NCI-H146 treated with DMSO at 0.1 percent for 48 hours (cell line): ENCODE measurements around the gene CACNA1G.

Source experiments
- DNase-seq: peaks from one replicate; lab custom pipeline; 2025; ENCODE audit not compliant: unreplicated experiment; lab: John Stamatoyannopoulos, UW

The CACNA1G gene

DNA sequence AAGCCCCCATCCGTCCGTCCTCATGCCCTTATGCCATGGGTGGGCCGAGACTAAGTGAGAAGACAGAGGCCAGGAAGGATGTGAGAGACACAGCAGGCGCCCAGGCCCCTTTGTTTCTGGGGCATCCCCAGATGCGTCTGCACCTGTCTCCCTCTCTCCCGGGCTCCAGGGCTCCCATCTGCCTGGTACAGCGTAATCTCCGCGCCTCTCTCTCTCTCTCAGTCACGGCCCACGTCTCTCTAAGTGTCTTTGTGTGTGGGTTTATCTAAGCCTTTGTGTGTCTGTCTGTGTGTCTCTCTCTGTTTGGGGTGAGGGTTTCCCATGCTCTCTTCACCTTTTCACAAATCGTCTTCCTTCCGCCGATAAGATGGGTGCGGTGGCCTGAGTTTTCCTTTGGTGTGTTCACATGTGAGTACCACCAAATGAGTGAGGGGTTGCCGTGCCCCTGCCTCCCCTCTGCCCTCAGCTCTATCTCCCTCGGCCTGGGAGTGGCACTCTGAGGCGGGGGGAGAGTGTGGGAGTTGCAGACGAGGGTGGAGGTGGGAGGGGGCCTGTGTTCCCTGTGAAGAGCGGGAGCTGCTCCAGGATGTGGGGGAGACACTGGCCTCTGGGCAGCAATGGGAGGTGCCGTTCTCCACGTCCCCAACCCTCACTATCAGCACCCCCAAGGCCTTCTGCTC is 48.3 kb downstream of the CACNA1G start:
- peak; percentile 56 for DNase-seq

DNA sequence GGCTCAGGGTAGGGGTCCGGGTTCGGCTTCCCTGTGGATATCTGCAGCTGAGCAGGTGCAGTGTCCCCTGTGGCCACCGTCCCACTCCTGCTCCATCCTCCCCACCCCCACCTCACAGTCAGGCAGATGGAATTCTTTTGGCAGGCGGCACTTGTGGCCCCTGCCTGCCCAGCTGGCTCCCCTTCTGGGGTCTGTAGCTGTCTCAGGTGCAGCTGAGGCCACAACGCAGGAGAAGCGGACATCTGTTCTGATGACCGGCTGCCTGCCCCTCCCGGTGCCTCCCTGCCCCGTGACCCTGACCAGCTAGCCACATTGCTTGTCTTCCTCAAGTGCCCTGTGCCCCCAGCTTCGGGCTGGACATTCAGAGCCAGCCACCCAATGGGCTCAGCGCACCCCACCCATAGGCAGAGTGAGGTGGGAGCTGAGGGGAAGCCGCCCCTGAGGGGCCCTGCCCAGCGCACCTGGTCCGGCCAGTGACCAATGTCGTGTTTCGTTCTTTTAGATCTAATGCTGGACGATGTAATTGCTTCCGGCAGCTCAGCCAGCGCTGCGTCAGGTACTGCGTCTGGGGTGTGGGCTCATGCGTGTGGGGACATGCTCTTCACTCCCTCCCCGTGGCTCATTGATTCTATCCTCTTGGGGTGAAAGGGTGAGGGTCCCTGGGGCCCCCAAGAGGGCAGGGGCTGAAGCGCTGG is 49.0 kb downstream of the CACNA1G start:
- DNase-seq, result no peak

DNA sequence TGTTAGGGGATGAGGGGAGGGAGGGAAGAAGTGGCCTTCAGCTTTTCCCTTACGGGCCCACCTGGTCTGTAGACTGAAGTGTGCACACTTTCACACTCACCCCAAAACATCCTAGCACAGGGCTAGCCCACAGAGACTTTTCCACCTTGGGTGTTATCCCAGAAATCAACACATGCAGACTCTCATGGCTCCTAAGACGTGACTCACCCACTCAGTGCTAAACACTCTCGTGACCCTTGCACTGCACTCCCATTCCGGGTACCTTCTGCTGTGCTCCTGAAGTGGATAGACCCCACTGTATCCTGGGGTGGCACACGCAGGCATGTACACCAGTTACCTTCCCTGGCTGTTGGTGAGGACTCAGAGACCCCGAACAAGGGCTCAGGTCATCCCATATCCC is 51.1 kb downstream of the CACNA1G start:
- DNase-seq, result no peak

DNA sequence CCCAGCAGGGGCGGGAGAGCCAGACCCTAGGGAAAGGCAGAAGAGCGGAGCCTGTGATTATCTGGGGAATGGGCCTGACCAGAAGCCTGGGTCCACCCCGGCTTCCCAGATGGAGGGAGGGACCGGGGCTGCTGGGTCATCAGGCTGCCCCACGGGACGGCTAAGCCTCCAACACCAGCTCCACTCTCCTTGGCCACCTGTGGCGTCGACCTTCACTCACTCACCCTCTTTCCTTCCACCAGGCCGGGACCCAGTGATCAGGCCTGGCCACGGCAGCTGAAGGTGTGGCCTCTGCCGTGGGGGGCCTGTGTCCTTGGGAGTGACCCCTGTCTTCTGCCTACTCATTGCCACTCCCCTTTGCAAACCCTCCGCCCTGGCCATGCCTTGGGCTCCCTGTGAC is 51.8 kb downstream of the CACNA1G start:
- no peak for DNase-seq

DNA sequence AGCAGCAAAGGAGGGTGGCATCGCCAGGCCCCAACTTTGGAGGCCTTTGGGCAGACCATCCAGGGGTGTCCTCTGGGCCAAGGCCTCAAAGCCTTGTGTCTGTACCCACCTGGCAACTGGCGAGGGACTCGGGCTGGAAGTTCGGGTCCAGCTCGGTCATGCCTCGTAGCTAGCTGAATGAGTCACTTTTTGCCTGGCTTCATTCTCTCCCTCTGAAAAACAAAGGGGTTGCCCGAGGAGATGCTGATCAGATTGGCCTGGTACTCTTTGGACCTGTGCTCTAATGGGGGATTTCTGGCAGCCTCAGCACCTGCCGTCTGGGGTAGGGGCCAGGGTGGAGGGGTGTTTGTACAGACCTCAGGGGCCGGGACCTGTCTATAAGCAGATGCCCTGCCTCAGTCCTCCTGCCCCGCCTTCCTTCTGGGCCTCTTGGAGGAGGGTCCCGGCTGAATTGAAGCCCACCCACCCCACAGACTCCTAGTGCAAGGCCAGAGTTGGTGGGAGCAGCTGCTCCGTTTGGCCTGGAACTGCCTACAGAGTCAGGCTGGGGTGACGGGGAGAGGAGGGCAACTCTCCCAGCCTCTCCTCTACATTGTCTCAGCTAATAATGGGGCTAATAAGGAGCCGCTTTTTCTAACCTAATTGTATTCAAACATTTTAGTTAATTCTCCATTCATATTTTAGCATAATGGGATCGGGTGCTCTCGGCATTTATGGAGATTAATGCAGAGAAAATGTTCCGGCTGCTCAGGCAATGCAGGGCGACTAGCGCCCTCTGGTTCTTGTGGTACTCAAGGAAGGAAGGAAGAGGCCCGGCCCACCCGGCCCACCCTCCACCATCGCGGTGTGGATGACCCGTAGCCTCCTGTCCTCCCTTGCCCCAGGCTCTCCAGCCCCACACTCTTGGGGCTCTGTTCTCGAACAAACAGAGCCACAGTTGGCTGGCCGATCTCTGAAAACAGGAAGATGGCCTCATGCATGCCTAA is 52.8 kb downstream of the CACNA1G start:
- DNase-seq, result no peak

DNA sequence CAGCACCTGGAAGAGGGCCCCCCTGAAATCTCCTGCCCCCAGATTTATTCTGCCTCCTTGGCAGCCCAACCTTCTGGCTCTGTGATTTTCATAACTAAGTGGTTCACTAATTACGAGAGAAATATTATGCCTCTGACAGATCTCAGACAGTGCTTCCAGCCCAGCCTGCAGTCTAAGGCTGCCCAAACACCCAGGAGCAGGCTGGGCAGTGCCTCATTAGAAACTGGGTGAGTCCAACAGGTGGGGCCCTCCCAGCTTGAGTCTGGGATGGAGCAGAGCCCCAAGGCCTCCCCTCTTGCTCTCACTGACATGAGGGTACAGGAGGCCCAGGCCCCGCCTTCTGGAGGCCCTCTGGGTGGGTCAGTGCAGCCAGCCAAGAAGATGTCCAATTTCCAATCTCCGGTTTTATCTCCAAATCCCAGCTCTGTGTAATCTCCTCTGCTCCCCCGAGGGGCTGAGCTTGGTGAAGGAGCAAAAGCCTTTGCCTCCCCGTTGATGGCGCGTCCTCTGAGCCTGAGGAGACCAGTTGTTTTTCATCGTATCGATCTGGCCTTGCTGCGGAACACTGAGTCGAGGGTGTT is 54.0 kb downstream of the CACNA1G start:
- no peak for DNase-seq

DNA sequence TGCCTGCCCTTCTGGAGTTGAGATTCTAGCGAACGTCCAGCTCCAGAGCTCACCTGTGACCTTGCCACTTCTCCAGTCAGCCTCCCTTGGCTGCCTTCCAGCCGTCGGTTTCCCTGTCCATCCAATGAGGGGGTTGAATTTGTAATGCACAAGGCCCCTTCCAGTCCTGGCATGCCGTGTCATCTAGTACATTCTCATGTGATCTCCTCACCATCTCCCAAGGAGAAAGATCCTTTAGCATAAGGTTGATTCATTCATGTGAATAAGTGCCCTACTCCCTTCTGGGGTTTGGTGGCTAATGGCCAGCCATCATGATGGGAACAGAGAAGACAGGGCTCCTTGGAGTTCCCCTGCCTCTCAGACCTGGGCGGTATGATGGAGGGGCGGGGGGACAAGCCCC is 55.3 kb downstream of the CACNA1G start:
- no peak for DNase-seq

DNA sequence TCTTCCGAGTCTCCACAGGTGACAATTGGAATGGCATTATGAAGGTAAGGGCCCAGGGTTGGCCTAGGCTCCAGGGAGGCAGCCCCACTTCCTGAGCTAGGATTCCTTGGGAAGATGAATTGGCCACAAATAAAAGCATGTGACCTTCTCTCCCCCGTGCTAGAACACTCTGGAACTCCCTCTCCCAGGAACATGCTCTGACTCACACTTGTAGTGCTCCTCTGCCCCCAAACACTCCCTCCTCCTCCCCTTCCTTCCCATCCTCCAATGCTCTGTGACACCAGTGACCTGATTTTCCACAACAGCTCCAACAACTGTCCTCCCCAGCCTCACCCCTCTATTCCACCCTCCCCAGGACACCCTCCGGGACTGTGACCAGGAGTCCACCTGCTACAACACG is 57.8 kb downstream of the CACNA1G start:
- no peak for DNase-seq

DNA sequence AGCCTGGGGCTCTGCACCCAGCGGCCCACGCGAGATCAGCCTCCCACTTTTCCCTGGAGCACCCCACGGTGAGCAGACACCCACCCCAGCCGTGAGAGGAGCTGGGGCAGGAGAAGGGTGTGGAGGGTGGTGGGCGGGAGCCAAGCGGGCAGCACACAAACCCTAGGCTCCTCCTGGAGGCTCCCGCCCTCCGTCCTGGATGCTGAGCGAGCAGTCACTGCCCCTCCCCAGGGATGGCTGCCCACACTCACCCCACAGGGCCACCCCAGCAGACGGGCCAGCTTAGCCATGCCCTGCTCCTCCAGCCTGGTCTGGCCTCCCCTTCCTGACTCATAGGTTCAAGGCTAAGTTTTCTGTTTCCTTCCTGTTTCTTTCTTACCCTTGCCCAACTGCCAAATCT is 58.4 kb downstream of the CACNA1G start:
- no peak for DNase-seq

DNA sequence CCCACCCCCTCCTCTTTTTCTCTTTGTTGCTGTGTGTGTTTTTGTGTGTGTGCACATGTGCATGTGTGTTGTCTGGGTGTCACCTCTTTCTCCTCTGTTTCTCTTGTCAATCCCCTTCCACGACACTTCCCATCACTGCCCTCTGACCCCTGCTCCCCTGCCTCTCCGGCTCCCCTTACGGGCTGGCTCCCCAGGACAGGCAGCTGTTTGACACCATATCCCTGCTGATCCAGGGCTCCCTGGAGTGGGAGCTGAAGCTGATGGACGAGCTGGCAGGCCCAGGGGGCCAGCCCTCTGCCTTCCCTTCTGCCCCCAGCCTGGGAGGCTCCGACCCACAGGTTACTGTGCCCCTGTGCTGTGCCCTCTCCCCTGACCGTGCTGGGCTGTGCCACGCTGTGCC is 59.0 kb downstream of the CACNA1G start:
- DNase-seq, result no peak

DNA sequence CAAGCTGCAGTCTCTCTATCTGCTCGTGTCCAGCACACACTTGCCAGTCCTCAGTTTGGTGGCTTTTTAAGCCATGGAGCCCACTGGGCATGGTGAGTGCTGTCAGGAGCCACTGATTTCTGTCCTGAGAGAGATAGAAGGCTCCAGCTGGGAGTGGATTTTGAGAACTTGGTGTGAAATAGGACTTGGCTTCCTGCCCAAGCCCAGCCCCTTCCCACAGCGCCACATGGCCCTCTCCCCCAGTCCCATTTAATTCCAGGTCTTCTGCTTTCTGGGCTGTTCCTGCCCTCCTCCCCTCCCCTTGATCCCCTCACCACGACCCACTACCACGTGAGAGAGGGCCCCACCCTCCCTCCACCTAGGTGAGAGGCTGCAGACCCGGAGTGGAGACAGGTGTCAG is 59.7 kb downstream of the CACNA1G start:
- no peak for DNase-seq

DNA sequence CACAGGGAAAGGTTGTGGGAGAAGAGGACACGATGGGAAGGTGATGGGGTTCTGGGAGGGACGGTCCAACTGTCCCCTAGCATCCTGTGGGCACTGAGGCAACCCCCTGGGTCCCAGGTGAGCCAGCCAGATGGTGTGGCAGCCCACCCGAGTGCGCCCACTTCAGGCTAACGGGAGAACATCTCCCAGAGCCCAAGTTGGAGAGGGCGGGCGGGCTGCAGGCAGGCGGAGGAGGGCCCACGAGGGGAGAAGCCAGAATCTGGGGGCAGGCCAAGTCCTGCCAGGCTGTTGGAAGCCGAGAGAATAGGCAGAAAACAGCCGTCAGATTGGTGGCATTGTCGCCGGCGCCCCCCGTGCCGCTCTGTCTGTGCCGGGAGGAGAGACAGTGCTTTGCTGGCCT is 60.3 kb downstream of the CACNA1G start:
- no peak for DNase-seq

DNA sequence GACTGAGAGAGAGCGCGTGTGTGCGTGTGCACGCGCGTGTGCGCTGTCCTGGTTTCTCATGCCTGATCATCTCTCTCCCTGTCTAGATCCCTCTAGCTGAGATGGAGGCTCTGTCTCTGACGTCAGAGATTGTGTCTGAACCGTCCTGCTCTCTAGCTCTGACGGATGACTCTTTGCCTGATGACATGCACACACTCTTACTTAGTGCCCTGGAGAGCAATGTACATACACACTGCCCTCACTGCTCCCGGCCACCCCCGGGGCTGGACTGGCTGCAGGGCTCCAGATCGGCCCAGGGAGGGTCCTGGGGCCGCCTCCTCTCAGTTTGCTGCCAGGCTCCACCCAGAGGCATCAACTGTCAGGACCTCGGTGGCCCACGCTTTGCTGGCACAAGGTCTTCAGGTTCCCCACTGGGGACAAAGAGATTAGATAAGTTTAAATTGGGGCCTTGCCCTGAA is 61.1 kb downstream of the CACNA1G start:
- DNase-seq, result no peak

DNA sequence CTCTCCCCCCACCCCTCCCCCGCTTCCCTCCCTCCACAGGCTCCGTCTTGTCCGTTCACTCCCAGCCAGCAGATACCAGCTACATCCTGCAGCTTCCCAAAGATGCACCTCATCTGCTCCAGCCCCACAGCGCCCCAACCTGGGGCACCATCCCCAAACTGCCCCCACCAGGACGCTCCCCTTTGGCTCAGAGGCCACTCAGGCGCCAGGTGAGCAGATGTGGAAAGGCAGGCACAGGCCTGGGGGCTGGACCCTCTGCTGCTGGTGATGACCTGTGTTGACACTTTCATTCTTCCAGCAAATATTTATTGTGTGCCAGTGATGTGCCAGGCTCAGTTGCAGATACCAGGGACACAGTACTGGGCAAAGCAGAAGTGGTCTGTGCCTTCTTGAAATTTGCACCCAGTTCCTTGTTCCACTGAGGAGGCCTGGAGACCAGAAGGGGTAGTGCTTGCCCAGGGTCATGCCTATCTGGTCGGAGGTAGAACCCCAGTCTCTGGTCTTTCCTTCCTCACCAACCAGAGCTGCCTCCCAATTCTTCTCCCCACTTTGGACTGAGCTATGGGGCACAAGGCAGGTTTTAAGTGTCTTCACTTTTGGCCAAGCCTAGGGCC is 63.9 kb downstream of the CACNA1G start:
- DNase-seq, result no peak

DNA sequence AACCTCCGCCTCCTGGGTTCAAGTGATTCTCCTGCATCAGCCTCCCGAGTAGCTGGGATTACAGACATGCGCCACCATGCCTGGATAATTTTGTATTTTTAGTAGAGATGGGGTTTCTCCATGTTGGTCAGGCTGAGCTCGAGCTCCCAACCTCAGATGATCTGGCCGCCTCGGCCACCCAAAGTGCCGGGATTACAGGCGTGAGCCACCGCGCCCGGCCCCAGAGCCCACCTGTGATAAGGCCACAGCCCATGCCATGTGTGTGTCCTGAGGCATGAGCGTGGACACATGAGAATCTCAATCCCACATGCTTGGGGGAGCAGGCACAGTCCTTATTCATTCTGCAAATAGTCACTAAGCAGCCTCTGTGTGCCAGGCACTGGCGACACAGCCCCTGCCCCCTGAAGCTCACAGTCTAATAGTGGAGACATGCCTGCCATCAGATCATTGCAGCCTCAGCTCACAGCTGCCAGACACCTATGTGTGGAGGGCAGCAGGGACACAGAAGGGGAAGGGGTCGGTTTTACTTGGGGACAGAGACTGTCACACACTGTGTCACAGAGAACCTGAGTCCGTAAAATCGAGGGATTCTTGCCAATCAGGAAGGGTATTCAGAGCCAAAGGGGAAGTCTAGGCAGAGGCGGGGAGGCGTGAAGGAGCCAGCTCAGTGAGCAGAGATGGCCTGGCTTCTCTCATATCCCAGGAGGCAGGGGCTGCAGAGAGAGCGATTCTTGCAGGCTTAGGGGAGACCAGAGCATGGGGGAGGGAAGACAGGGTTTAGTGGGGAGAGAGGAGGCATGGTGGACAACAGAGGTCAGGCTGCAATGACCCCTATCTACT is 64.7 kb downstream of the CACNA1G start:
- DNase-seq, result no peak

DNA sequence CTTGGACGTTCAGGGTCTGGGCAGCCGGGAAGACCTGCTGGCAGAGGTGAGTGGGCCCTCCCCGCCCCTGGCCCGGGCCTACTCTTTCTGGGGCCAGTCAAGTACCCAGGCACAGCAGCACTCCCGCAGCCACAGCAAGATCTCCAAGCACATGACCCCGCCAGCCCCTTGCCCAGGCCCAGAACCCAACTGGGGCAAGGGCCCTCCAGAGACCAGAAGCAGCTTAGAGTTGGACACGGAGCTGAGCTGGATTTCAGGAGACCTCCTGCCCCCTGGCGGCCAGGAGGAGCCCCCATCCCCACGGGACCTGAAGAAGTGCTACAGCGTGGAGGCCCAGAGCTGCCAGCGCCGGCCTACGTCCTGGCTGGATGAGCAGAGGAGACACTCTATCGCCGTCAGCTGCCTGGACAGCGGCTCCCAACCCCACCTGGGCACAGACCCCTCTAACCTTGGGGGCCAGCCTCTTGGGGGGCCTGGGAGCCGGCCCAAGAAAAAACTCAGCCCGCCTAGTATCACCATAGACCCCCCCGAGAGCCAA is 65.6 kb downstream of the CACNA1G start:
- no peak for DNase-seq

DNA sequence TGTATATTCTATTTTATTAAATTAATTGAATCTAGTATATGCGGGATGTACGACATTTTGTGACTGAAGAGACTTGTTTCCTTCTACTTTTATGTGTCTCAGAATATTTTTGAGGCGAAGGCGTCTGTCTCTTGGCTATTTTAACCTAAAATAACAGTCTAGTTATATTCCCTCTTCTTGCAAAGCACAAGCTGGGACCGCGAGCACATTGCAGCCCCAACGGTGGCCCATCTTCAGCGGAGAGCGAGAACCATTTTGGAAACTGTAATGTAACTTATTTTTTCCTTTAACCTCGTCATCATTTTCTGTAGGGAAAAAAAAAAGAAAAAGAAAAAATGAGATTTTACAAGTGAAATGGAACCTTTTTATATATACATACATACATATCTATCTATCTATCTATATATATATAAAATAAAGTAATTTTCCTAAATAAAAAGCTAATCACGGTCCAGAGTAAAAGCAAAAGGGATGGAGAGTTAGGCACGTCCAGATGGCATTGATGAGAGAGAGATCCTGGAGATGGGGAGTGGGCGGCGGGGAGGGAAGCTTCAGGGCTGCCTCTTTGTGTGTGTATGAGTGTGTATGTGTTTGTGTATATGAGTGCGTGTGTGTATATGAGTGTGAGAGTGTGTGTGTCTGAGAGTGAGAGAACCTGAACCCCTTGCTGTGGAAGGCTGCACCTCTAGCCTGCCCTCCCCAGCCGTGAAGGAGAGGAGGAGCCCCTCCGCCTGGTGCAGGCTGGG is 66.7 kb downstream of the CACNA1G start:
- no peak for DNase-seq

DNA sequence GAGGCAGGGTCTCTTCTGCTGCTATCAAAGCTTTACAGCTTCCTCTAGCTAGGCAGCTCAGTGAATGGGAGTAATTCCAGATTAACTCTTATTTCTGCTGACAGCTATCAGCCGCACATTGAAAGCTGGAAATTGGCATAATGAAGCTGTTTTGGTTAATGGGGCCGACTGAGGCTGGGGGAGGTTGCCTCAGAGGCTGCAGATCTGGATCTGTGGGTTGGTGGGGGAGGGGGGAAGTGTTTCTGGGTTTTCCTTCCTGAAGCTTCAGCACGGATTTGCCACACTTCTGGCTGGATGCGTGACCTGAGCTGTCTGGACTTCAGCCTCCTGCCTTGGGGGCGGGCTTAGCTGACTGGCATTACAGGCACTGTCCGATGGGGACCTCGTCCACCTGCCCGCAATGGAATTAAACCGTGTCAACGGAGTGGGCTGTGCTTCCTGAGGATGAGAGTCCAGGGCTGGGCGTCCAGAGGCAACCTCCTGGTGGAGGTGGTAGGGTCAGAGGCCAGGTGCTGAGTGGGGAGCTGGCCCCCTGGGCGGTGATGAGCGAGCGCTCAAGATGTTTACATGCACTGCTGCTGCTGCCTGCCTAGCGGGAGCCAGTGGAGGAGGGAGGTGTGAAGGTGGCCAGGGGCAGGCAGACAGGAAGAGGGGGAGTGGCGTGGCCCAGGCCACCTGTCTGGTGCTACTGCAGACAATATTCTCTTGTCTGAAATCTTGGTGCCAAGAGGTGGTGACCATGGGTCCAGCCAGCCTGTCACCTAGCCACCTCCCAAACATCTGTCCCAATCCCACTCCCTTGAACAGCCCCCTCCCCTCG is 67.5 kb downstream of the CACNA1G start:
- peak; percentile 69 for DNase-seq
